ENCODE results near the gene FBXW8. TPM values are rescaled to one million over a fixed set of nuclear protein-coding genes. Genes with fewer than 3 reads are reported as not detected.
A peak's percentile ranks its signal among the peaks of the same experiment; 100 is the strongest.

The FBXW8 gene
- total RNA-seq, 1 donor from 2014 or later = 16.4 TPM

DNA sequence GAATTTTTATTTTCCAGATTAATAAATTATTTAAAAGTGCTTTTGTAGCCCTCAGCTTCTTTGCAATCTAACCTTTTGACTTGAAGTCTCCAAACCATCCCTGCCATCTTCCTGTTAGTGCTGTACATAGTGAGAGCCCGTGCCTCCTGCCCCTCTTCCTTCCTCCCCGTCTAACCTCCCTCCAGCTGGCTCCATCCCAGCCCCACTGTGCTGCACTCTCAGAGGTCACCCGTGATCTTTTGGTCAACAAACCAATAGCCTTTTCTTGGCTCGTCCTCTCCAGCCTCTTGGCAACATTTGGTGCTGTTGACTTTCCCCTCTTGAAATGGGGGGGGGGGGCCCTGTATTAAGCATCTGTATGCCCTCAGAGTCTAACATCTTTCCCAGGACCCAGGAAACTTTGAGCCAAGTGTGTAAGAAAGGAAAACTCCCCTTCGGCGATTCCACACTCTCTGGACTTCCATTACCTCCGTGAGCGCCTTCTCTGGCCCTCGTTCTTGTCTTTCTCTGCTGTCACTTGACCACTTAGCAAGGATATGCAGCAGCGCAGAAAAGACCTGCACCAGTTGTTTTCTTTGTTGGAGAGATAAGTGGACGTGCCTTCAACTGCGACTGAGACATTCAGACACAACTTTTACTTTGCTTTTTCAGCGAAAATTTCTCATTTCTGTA lies 44.1 kb downstream of the FBXW8 start:
- no peak for DNase-seq (ENCODE audit: low read depth)

GRCh38 chr12:116955382-116956021 lies 44.8 kb downstream of the FBXW8 start:
- peak; percentile 18 for DNase-seq (ENCODE audit: low read depth)

- DNase-seq (ENCODE audit: low read depth) = peak; percentile 25
These were observed 47.9 kb downstream of the FBXW8 start for GRCh38 chr12:116958402-116959197.

DNA sequence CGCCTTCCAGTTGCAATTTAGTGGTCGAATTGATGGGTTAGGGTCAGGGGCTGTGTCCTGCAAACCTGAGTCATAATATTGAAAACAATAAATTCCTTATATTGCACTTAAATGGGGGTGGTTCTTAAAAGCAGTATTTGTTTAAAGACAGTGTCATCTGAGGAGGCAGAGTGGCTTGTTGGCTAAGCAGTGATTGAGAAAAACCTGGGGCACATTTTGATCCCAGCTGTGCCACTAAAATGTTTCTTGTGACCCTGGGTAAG lies 48.4 kb downstream of the FBXW8 start:
- DNase-seq (ENCODE audit: low read depth) = no peak

DNA sequence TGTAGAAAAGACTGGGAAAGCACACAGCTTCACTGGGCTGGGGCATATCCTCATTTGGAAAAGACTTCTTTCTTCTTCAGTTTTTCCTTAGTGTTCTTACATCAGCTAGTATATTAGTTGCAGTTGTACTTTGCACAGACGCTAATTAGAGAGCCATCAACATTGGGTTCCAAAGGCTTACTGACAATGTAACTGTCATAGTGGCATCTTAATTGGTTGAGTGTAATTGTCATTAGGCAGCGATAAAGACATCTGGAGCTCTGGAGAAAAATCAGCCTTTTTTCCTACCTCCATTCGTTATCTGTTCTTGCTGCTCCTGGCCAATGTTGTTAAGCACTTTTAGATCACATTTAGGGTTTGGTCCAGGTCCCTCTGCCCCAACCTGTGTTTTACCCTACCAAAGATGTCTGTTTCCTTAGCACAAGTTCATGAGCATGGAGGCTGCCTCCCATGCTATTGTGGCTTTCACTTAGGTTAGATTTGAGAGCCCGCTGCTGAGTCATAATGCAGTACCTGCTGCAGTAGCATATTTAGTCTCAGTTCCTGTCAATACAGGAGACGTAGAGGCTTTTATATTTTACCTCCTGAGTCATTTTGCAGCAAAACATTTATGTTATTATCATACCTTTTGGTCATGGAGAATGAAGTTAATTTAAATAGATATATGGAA lies 49.2 kb downstream of the FBXW8 start:
- no peak for DNase-seq (ENCODE audit: low read depth)

DNA sequence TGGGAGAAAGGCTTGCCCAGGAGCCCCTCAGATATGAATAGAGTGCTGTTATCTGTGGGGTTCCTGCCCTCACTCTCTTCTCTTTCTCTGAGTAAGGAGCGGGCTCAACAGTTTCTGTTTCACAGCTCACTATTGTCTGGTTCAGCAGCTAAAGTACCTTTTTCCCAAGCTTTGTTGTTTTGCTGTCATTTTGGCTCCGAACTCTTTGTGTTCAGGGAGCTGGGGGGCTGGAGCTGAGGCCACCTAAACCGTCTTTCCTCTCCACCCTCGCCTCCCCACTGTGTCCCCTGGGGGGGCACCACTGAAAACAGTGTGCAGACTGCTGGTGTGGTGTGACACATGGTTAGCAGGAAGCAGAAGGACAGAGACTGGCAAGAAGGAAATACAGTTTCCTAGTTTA lies 51.4 kb downstream of the FBXW8 start:
- DNase-seq (ENCODE audit: low read depth) = no peak

DNA sequence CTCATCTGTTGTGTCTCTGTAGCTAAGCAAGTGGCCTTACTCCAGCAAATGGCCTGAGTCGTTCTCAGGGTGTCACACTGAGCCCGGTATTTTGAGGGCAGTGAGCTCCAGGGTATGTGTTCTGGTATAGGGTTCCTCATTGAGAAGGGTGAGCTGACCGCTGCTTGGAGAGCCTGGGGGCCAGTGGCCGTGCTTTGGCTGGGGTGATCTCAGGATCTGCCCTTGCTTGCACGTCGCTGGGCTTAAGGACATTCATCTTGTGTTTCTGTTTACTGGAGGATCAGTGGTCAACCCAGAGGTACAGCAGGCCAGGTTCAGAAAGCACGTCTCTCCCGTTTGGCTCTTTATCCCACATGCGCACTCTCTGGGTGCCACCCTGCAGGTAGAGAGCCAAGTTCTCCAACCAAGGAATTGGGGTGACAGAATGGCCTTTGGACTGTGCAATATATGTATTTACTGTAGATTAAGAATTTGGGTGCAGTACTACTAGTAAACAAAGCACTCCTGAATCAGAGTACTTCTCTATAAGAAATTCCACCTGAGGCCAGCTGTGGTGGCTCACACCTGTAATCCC lies 52.1 kb downstream of the FBXW8 start:
- DNase-seq (ENCODE audit: low read depth) = no peak

- no peak for DNase-seq (ENCODE audit: low read depth)
These were observed 53.6 kb downstream of the FBXW8 start for GRCh38 chr12:116964054-116965050.

DNA sequence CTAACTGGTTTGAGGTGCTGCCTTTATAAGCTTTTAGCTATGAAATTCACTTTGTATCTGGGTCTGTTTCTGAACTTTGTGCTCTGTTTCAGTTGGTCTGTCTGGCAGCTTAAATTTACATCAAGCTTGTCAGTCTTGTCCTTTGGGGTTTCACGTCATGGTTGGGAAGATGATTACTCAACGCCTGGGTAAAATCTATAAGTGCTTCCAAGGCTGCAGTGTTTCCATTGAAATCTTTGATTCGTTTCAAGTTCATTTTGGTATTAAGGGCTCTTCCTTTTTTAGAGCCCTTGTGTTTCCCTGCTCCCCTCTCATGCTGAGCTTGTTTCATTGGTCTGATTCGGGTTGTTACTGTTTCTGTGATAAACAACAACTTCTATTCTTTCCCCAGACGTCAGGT lies 58.2 kb downstream of the FBXW8 start:
- no peak for DNase-seq (ENCODE audit: low read depth)

- no peak for DNase-seq (ENCODE audit: low read depth)
These were observed 59.1 kb downstream of the FBXW8 start for GRCh38 chr12:116969615-116970585.

DNA sequence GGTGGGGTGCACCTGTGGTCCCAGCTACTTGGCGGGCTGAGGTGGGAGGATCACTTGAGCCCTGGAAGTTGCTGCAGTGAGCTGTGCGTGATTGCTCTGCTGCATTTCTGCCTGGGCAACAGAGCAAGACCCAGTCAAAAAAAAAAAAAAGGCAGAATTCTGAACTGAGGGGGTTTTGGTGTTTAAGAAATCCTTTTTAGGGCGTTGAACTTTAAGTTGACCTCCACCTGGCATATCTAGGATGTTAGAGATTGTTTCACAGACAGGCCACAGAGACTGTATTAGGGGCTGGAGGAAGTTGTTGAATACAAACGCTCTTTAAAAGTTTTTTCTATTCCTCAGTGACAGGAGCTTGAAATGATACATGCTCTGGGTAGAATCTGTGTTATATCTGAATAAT lies 60.5 kb downstream of the FBXW8 start:
- DNase-seq (ENCODE audit: low read depth) = no peak

- peak; percentile 41 for DNase-seq (ENCODE audit: low read depth)
These were observed 65.1 kb downstream of the FBXW8 start for GRCh38 chr12:116975779-116976393.

GRCh38 chr12:116977465-116978380 lies 67.0 kb downstream of the FBXW8 start:
- DNase-seq (ENCODE audit: low read depth) = no peak

DNA sequence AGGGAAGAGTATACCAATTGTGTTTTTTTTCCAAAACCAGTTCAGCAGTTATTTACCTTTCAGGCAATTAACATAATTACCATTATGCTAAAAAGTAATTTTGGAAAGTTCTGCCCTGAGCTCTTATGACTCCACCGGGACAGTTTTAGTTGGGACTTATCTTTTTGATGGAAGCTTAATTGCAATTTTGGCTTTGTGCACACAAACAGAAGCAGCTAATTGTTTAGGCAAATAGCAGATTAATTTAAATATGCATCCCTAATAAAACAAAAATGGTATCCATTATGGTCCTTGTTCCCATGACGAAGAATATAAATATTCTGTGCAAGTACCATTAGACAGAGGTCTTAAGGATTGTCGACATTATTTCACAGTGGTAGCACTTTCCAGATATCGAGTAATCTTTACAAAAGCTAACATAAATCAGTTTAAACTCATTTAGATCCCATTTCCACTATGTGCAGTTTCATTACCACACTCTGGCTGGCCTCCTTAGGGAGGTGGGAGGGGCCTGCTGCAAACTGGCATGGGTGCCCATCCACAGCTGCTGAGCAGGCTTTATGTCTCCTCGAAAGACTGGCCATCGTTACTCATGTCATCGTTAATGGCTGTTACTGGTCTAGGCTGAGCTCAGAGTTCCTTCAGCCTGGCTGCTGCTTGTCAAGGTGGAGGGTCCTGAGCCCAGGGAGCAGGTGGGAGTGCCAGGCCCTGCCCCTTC lies 68.2 kb downstream of the FBXW8 start:
- DNase-seq (ENCODE audit: low read depth) = peak; percentile 38

DNA sequence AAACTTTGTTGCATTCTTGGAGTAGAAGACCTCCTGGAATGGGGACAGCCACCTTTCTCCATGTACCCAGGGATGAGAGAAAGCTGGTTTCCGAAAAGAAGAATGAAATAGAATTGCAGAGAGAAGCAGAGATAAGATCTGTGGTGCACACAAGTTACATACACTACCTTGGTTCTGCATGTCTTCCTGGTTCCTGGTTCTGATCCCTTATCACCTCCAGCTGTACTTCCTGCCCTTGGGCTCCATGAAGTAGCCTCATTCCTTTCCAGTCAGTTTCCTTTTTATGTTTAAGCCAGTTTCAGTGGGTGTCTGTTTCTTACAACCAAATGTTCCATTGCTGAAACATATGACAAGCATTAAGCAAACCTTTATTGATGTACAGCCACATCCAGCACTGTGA lies 69.3 kb downstream of the FBXW8 start:
- DNase-seq (ENCODE audit: low read depth) = no peak

DNA sequence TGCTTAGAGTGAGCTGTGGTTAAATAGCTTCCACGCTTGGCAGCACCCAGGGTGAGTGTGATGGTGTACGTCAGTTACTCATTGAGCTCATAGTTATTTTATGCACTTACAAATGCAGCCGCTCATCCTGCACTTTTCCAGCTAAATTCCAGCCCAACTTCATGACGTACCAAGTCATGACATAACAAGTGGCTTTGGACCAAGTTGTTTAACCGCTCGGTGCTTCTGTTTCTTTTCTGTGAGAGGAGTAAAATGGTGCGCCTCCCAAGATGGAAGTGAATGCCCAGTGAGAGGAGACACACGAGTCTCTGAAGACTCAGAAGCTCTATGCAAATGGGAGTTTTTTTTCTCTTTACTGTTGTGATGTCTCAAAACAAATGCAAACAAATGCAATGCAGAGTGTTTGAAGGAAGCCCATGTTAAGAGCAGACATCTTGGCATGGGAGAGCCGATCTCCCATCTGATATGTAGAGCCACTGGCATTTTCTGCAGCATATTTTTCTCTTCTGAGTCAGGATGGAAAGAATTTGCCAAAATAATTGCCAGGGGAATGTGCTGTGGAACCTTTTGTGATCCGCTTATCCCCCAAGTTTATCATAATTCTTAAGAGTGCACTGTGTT lies 72.2 kb downstream of the FBXW8 start:
- DNase-seq (ENCODE audit: low read depth) = no peak

DNA sequence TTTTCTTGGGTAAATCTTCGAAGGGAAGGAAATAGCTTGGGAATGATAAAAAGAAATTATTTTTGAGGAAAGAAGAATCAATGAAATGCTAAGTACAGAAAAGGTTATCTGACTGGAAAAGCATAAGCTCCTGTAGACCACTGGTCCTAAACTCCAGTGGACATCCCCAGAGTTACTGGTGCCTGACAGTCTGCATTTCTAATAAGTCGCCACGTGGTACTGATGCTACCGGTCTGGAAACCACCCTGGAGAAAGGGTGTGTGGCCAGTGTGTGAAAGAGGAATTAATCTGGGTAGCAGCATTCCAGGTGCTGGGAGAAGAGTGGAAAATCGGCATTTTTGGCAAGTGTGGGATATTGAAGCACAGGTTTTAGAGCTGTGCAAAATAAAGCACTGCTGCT lies 73.3 kb downstream of the FBXW8 start:
- no peak for DNase-seq (ENCODE audit: low read depth)

Measured in myocyte (in vitro differentiated cells).